GM21576 (cell line): ENCODE results near the gene UBIAD1.

Source experiments
- ATAC-seq: cut with Tn5 transposase; IDR thresholded peaks from one replicate; pipeline ENCODE4 v1.9.1; 2021; ENCODE audit warnings: mild to moderate bottlenecking, moderate library complexity; ENCODE audit not compliant: unreplicated experiment

Gene UBIAD1

DNA sequence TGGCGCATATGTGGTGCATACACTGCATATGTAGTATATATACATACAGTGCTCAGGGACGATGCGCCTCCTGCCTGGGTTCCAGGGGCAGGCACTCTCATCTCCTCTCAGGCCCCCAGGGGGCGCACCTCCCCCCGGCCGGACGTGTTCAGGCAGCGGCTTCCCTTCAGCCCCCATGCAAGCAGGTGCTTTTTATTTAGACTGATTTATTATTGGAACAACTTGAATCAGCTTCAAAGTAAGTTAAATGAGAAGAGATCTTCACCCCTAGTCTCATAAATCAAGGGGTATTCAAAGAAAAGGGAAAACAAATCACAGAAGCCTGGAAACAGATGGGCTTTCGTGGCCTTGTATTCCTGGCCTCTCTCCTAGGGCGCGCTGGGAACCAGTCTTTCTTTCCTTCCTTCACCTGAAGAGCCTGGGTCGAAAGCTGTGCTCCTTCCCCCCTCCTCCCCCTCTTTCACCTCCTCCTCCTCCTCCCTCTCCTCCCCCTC, 64.6 kb downstream of the UBIAD1 start:
- no peak for ATAC-seq
